IPS-20b (cell line): ENCODE results near the gene RNU1-4.
"Not testable (repeated sequence)": the region's sequence is repeated elsewhere in the genome, so short reads cannot be mapped to it uniquely, and the experiment has no call there.

ENCODE experiments used
- H3K27ac ChIP-seq: one replicate; pipeline ENCODE4 v1.5.1; 2013; ENCODE audit warnings: low read length
- H3K27me3 ChIP-seq: 2 replicates; pipeline ENCODE4 v1.6.1; 2013; ENCODE audit warnings: mild to moderate bottlenecking, low read length, inconsistent platforms; ENCODE audit not compliant: insufficient read depth
- H3K36me3 ChIP-seq: 2 replicates; pipeline ENCODE4 v1.6.1; 2013; ENCODE audit warnings: low read depth, mild to moderate bottlenecking, inconsistent platforms, low read length, moderate library complexity; ENCODE audit not compliant: insufficient read depth
- H3K4me1 ChIP-seq: 2 replicates; pipeline ENCODE4 v1.6.1; 2013; ENCODE audit warnings: mild to moderate bottlenecking, control low read depth, inconsistent platforms, low read length, moderate library complexity; ENCODE audit not compliant: insufficient read depth
- H3K4me3 ChIP-seq: 2 replicates; pipeline ENCODE4 v1.5.1; 2013; ENCODE audit warnings: mild to moderate bottlenecking, low read length, inconsistent platforms
- H3K9ac ChIP-seq: 2 replicates; pipeline ENCODE4 v1.6.1; 2013; ENCODE audit warnings: low read depth, mild to moderate bottlenecking, inconsistent platforms, low read length, moderate library complexity
- H3K9me3 ChIP-seq: 2 replicates; pipeline ENCODE4 v1.6.1; 2013; ENCODE audit warnings: mild to moderate bottlenecking, low read depth, low read length, inconsistent platforms; ENCODE audit not compliant: insufficient read depth

Gene RNU1-4

GRCh38 chr1:16740047-16740964 lies at the start of gene RNU1-4:
TSS of gene RNU1-4 (plus strand) at chr1:16740516.
- not testable (repeated sequence) for H3K4me3 ChIP-seq, H3K27me3 ChIP-seq, H3K9ac ChIP-seq, H3K36me3 ChIP-seq, H3K27ac ChIP-seq, H3K9me3 ChIP-seq, H3K4me1 ChIP-seq

- H3K4me1 ChIP-seq, H3K27me3 ChIP-seq, H3K4me3 ChIP-seq, H3K36me3 ChIP-seq, H3K27ac ChIP-seq, H3K9ac ChIP-seq, H3K9me3 ChIP-seq: not testable (repeated sequence)
Measured at GRCh38 chr1:16690971-16691682, 49.2 kb upstream of the RNU1-4 start.

GRCh38 chr1:16692283-16692682 lies 48.0 kb upstream of the RNU1-4 start:
- H3K36me3 ChIP-seq, H3K4me1 ChIP-seq, H3K9ac ChIP-seq, H3K4me3 ChIP-seq, H3K9me3 ChIP-seq, H3K27me3 ChIP-seq, H3K27ac ChIP-seq: not testable (repeated sequence)

- H3K4me1 ChIP-seq, H3K9ac ChIP-seq, H3K36me3 ChIP-seq, H3K27ac ChIP-seq, H3K4me3 ChIP-seq, H3K27me3 ChIP-seq, H3K9me3 ChIP-seq: not testable (repeated sequence)
Measured at GRCh38 chr1:16692717-16693448, 47.4 kb upstream of the RNU1-4 start.

DNA sequence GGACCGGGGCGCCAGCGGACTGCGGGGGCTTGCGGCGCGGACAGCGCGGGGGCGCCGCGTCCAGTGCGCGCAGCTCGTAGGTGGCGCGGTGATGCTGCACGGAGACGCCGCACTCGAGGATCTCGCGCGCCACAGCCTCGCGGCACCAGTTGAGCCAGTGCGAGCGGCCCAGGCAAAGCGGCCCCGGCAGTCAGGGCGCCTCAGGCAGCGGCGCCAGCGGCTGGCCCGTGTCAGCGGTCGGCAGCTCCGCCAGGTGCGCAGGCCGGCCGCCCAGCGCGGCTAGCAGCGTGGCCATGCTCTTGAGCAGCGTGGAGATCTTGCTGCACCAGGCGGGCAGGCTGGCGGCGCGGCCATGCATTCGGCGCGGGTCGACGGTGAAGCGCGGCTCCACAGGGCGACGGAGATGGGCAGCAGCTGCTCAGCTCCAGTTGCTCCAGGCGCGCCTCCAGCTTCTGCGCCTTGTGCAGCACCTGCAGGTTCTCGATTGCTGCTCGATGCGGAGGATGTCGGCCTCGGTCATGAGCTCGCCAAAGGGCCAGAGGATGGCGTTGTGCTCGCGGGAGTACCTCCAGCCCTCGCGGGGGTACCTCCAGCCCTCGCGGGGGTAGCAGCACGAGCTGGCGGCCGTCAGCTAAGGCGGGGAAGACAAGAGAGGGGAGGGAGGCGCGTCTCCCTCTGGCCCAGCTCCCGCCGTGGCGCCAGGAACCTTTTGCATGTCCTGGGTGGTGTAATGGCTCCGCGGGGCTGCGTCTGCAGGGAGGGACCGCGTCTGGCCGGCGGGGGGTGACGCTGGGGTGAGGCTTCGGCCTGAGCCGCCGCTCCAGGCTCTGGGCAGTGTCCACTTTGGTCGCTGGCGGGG lies 46.6 kb upstream of the RNU1-4 start:
- H3K4me3 ChIP-seq, H3K9ac ChIP-seq, H3K9me3 ChIP-seq, H3K27ac ChIP-seq, H3K36me3 ChIP-seq, H3K27me3 ChIP-seq, H3K4me1 ChIP-seq: not testable (repeated sequence)

GRCh38 chr1:16694308-16694702 lies 46.0 kb upstream of the RNU1-4 start:
- not testable (repeated sequence) for H3K4me1 ChIP-seq, H3K36me3 ChIP-seq, H3K27ac ChIP-seq, H3K4me3 ChIP-seq, H3K27me3 ChIP-seq, H3K9me3 ChIP-seq, H3K9ac ChIP-seq

DNA sequence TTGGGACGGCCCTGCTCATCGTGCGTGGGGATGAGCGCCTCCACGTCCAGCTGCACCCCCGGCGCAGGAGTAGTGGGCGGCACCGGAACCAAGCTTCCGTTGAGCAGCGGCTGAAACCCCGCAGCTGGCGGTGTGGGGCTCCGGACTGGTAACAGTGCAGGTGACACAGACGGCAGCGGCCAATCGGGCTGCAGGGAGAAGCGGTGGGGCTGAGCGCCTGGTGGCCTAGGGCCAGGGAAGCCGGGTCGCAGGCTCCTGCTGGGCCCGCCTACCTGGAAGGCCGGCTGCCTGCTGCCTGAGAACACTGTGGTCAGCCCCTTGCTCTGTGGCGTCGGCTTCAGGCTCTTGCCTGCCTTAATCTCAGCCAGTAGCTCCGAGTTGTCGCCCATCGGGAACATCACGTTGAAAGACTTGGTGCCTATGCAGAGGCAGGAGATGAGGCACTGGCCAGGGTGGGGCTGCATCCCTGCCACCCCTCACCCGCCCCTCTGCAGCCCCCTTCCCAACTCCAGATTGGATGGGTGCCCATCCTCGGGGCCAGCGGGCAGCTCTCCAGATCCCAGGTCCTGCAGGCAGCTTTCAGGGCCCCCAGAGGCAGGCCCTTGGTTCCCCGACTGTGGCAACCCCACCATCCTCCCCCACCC lies 43.7 kb upstream of the RNU1-4 start:
- not testable (repeated sequence) for H3K4me3 ChIP-seq, H3K4me1 ChIP-seq, H3K9ac ChIP-seq, H3K27ac ChIP-seq, H3K27me3 ChIP-seq, H3K36me3 ChIP-seq, H3K9me3 ChIP-seq

- not testable (repeated sequence) for H3K36me3 ChIP-seq, H3K9me3 ChIP-seq, H3K9ac ChIP-seq, H3K27me3 ChIP-seq, H3K4me1 ChIP-seq, H3K27ac ChIP-seq, H3K4me3 ChIP-seq
Measured at GRCh38 chr1:16697152-16697551, 43.2 kb upstream of the RNU1-4 start.

- not testable (repeated sequence) for H3K27ac ChIP-seq, H3K4me3 ChIP-seq, H3K36me3 ChIP-seq
Measured at GRCh38 chr1:16699440-16699839, 40.9 kb upstream of the RNU1-4 start.

DNA sequence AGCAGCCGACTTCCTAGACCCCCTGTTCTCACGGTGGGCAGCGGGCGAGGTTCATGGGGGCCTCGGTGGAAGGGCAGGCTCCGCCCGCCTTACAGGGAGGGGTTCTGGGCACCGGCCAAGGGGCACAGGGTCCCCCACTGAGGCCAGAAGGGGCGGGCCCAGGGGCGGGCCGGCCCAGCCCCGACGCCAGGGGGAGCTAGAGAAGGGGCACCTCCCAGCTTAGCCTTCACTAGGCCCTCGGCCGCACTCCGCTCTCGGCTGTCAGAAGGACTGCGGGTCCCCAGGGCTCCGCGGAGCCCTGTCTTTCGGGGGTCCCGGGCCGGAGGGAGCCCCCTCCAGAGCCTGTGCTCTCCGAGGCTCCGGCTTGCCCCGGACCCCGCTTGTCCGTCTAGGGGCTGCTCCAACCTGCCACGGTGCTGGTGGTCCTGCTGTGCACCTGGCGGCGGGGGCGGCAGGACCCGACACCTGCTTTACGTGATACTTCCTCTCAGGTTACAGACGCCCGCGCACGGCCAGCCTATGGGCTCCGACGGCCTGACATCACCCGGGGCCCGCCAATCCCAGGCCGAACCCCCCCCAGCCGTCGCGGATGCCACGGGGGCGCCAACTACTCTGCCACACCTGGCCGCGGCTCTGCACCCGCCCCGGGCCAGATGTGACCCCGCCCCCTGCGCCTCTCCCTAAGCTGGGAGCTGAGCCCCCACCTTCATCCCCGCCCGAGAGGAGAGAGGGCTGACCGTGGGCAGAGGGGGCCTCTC lies 40.0 kb upstream of the RNU1-4 start:
- not testable (repeated sequence) for H3K4me1 ChIP-seq, H3K9me3 ChIP-seq, H3K4me3 ChIP-seq, H3K27me3 ChIP-seq, H3K27ac ChIP-seq, H3K9ac ChIP-seq, H3K36me3 ChIP-seq

More at GRCh38 chr1:16699440-16699839, 40.9 kb upstream of the RNU1-4 start:
- H3K9me3 ChIP-seq, H3K27me3 ChIP-seq, H3K9ac ChIP-seq, H3K4me1 ChIP-seq: not testable (repeated sequence)
